GM19193 (cell line): ENCODE measurements around the gene USP36.

Source experiments
- POLR2A ChIP-seq: IDR thresholded peaks from 4 replicates; pipeline ENCODE4 v1.6.1; 2011; ENCODE audit not compliant: insufficient read depth, insufficient read length; ENCODE audit errors: extremely low read depth

The USP36 gene

GRCh38 chr17:78759969-78760352 is 80.7 kb downstream of the USP36 start:
- TF ChIP-seq POLR2A = no peak

- no peak for TF ChIP-seq POLR2A
These were observed 81.2 kb downstream of the USP36 start for GRCh38 chr17:78759203-78759968.

DNA sequence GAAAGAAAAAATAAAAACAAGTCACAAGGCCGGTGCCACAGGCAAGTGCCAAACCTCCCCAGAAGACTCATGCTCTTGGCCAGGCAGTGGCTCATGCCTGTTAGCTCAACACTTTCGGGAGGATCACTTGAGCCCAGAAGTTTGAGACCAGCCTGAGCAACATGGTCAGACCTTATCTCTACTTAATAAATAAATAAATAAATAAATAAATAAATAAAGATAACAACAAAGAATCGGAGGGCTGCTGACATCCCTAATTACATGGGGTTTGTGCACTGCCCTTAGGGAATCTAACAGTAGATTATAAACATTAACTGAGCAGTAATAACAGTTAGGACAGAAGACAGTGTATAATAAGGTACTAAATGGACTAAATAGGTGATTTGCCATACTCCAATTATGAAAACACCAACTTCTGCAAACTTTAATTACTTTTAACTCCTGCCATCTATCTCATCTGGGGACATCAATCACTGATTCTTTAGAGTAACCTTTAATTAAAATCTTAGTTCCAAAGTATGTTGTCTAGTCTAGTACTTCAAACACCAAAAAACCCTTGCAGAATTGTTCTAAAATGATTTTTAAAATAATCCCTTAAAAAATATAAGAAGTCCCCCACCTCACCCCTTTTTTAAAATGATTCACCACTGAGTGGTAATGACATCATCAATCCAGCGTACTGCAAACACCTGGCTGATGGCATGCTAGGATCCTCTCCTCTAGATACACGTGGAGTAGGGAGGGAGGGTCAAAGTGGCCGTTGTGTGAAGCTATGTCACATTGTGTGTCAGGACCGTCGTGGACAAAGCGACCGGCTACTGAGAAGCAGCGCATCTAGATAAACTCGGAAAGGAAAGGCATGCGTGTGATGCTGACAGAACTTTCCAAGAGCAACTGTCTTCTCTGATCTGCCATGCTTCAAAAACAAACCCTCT is 87.0 kb downstream of the USP36 start:
- TF ChIP-seq POLR2A = no peak

GRCh38 chr17:78751447-78752161 is 89.0 kb downstream of the USP36 start:
- no peak for TF ChIP-seq POLR2A

DNA sequence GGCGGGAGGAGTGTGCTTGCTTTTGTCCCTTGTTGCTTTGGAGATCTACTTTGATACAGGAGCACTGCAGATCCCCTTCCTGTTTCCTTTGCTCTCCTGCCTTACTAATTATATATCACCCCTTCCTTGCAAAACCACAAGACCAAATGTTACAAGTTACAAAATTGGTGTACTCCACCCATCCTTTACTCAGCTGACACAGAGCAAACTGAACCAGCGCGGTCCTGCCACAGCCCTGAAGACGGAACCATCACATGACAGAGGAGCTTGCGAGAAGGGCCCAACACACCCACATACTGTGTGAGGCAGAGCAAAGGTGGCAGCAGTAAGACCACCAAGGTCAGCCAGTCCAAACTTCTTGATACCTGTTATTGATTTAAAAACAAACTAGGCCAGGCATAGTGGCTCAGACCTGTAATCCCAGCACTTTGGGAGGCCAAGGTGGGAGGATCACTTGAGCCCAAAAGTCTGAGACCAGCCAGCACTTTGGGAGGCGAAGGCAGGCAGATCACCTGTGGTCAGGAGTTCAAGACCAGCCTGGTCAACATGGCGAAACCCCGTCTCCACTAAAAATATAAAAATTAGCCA is 91.8 kb downstream of the USP36 start:
- no peak for TF ChIP-seq POLR2A

GRCh38 chr17:78748048-78748729 is 92.4 kb downstream of the USP36 start:
- no peak for TF ChIP-seq POLR2A

- no peak for TF ChIP-seq POLR2A
These were observed 93.1 kb downstream of the USP36 start for GRCh38 chr17:78747488-78747887.

DNA sequence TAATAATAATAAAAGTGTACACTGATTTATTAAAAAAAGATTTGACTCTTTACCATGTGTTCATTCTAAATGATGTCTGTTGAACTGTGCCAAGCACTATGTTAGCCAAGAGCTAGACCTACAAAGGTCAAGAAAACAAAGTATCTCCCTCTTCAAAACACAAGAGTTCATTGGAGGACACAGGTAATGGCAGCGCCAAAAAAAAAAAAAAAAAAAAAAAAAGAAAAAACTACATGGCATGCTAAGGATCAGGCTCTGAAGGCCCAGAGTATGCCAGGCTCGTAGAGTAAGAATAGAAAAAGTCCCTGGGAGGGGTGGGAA is 93.7 kb downstream of the USP36 start:
- TF ChIP-seq POLR2A = no peak

GRCh38 chr17:78746263-78746948 is 94.2 kb downstream of the USP36 start:
- TF ChIP-seq POLR2A = no peak
